NT2/D1 (cell line): ENCODE data around the gene ENO3.

ENCODE experiments used
- SUZ12 ChIP-seq: IDR thresholded peaks from 2 replicates; pipeline ENCODE4 v1.6.1; 2011; ENCODE audit not compliant: insufficient read length, insufficient read depth; ENCODE audit errors: extremely low read depth
- YY1 ChIP-seq: IDR thresholded peaks from 2 replicates; pipeline ENCODE4 v1.6.1; 2011; ENCODE audit not compliant: insufficient read length, insufficient read depth
- ZNF274 ChIP-seq: IDR thresholded peaks from 2 replicates; pipeline ENCODE4 v1.6.1; 2011; ENCODE audit warnings: mild to moderate bottlenecking, low read depth, low read length

DNA sequence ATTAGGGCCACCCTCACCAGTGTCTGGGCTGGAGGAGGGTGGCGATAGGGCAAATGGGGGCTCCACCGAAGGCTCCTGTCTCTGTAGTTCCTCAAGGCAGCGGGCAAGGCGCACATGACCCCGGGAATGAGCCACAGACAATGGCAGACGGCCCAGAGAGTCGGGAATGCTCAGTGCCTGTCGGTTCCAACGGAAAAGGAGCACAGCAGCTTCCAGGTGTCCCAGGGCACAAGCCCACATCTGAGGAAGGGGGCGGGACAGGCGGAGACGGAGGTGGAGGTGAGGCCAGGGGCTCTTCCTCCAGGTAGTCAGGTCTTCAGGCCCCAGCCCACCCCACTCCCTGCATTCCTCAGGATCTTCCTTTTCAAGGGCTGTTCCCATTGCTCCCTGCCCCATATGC lies 21.8 kb downstream of the ENO3 start:
- TF ChIP-seq SUZ12 (no peak), ZNF274 (no peak), YY1 (no peak)
